Raji (cell line): ENCODE data around the gene ARL4C.

Experiments
- POLR2A ChIP-seq: IDR thresholded peaks from 2 replicates; pipeline ENCODE4 v1.6.1; 2011; ENCODE audit warnings: low read depth, low read length, control low read depth; ENCODE audit not compliant: insufficient read depth

Gene ARL4C, protein sequence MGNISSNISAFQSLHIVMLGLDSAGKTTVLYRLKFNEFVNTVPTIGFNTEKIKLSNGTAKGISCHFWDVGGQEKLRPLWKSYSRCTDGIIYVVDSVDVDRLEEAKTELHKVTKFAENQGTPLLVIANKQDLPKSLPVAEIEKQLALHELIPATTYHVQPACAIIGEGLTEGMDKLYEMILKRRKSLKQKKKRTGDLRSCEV

DNA sequence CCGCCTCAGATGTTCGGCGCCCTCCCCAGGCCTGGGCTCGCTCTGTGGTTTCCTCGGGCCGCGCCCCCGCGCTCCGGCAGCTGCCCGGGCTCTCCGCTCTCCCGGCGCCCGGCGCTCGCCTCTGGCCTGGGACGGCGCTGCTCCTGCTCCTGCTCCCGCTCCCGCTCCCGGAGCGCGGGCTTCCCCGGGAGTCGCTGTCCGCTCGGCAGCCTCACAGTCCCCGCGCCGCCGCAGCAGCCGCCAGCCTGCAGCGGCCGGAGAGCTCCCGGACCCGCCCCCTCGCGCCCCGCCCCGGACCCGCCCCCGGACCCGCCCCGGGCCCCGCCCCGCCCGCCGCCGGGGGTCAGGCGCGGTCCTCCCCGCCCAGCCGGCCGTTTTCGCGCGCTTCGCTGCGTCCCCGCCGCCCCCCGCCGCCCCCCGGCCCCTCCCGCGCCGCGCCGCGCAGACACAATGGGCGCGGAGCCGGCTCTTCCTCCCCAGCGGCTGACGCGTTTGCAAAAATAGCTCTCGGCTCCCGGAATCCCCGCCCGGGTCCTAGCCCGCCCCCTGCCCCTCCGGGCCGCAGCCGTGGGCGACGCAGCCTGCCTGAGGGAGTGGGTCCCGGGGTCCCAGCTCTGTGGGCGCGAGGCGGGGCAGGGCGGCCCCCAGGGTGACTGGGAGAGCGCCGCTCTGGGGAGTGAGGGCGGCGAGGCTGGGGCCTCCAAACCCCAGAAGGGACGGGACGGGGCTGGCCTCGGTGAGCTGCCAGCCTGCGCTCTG, at the start of gene ARL4C:
ARL4C (minus strand) TSS at position 247 of the 759 bp plus-strand sequence. CDS start 495 bp downstream, outside the sequence.
- TF ChIP-seq POLR2A: no peak

DNA sequence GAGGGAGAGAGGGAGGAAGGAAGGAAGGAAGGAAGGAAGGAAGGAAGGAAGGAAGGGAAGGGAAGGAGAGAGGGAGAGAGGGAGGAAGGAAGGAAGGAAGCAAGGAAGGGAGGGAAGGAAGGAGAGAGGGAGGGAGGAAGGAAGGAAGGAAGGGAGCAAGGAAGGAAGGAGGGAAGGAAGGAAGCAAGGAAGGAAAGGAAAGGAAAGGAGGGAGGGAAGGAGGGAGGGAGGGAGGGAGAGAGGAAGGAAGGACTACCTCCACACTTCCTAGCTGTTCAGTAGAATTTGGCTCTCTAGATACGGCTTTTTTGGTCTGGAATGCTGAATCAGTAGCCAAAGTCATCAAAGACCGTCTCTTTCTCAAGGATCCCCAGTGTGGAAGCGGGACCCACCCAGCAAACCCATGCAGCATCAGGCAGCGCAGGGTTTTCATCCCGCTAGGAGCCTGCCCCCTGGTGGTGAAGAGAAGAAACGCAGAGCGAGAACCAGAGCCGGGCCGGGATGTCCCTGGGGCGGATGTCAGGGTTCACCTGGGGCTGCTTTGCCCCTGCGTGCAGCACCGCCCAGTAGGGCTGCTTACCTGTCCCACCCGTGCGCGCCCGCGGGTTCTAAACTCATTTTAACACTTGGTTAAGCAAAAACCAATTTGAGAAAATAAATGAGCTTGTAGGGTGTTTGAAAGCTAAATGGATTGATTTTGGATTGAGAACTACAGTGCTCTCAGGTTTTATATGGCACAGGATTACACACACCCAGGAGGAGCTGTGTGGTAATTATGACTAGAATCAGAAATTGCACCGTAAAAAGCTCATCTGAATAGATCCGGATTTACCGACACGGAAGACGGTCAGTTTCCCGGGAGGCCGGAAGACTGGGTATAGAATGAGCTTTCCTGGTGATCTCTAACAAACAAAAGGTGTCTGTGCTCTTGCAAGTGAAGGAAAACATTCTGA, 48.1 kb upstream of the ARL4C start:
- no peak for TF ChIP-seq POLR2A

DNA sequence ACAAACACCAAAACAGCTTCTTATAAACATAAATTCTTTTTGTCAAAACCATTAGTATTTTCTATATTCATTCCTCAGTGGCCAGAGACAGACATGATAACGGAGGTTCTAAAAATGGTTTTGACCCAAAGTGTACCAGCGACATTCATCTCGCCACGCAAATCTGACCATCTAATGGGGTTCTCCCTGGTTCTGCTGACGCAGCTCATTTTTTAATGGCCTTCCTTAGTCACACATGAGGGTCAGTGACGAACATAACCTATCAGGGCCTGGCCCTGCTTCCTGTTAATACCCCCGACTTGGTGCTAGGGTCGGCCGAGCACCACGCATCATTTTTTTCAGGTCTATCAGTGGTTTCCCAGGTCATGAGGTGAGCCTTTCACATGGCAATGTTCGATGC, 45.9 kb upstream of the ARL4C start:
- no peak for TF ChIP-seq POLR2A

DNA sequence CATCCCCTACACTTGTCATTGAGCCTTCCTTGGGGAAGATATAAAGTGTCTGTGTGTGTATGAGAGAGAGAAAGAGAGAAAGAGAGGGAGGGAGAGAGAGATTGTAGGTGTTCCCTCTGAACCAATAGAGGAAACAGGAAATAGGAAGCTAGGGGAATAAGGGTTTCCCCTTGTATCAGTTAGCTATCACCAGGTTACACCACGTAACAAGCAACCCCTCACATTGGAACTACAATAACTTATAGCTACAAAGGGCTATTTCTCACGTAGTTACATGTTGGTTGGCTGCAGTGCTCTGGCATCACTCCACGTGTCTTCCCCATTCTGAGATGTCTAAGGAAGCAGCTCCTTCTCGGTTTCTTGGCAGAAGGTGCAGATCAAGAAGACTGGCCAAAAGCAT, 41.0 kb upstream of the ARL4C start:
- TF ChIP-seq POLR2A: no peak

DNA sequence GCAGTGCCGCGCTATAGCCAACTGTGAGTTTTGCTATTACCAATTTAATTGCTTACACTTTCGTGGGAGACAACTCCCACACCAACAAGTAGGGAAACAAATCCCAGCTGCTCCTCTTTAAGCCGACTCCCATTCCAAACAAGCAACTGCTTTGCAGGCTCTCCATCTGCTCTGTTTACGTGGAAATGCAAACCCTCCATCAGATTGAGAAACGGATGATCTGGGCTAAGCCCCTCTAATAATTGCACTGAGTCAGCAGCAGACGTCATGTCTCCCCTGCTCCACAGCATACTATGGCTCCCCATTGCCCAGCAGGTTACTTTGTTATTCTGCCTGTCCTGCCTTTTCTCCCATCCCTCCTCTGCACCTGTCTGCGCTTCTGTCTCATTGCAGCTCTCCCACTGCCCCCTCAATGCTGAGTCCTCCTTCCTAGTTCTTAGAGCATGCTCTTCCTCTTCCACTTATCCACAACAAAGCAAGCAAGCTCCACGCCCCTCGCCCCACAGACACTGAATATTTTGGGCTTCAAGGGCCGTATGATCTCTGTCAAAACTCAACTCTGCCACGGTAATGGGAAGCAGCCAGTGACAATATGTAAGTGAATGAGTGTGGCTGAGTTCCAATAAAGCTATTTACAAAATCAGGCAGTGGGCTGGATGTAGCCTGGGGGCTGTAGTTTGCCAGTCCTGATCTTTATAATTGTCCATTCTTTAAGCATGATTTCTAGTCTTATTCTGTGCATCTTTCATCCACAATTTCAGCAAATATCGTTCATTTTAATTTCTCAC, 39.5 kb upstream of the ARL4C start:
- TF ChIP-seq POLR2A: no peak

DNA sequence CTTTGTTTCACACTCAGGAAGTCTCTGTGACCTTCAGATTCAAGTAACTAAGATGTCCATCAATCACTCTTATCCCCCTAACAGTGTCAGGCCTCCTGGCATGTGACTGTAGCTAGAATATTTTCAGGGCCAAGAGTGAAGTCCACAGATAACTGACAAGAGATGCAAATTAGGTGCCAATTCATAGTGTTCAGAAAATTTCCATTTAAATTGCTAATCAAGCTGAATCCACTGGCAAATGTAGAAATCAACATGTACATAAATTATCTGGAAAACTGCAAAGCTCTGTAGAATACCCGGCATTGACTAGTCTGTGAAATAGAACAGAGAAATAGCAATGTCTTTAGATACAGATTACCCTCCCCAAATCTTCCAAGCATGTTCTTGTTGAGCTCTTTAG, 38.6 kb upstream of the ARL4C start:
- TF ChIP-seq POLR2A: no peak

DNA sequence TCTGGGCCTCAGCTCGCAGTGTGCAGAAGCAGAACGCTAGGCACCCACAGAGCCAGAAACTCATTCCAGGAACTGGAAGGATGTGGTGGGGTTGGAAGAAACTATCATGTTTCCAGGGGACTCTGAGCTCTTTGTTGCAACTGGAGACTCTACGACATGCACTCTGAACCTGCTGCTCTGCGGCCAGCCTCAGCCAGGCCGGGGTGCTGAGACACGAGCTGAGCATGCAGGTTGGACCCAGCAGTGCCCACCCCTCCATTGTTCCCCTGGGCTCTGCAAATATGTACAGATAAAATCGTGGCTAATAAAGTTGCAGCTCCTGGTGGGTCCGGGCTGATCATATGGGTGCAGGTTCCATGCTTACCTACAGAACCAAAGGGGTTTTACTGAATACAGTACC, 37.6 kb upstream of the ARL4C start:
- TF ChIP-seq POLR2A: no peak

DNA sequence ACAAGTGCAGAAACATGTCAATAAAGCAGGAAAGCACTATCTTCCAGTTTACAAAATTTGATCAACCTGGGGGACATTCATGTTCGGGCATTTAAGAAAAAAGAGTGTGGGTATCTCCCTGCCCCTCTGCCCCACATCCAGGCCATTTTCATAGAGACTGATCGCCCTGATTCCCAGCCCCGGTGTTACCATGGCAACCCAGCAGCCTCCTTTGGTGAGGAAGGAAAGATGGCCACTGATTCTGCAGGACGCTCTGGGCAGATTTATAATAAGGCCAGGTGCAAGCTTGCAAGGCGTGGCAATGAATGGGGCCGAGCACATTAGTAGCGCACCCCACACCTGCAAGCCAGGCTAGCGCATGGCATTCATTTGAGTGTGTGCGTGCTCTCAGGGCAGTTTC, 36.7 kb upstream of the ARL4C start:
- TF ChIP-seq POLR2A: no peak

DNA sequence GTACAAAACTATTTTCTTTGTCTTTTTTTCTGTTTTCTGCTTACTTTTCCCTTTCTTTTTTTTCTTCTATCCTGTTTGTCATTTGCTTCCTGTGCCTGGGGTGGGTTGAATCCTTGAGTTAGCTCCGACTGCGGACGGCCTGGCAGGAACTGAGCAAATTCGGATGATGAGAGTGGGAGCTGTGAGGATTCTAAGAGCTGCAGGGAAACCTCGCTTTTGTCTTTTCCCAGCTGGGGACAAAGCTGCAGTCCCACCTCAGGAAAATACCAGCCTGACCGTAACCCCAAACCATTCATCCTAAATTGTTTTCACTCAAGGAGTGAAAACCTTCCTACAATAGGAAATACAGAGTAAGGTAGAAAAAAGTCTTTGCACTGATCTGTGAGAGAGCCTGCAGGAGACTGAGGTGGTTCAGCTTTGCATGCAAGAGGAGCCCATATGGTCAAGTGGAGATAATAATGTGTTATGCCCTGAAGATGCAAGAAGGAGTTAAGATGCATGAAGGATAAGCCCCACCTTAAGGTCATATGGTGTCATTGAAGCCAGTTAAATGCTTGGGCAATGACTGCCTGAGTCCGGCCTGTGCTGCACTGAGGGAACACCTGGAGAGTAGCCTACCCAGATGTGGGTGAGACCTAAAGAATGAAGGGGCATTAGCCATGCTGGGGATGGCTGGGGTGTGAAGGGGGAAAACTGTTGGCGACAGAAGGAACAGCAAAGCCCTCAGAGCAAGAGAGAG, 31.7 kb upstream of the ARL4C start:
- no peak for TF ChIP-seq POLR2A

DNA sequence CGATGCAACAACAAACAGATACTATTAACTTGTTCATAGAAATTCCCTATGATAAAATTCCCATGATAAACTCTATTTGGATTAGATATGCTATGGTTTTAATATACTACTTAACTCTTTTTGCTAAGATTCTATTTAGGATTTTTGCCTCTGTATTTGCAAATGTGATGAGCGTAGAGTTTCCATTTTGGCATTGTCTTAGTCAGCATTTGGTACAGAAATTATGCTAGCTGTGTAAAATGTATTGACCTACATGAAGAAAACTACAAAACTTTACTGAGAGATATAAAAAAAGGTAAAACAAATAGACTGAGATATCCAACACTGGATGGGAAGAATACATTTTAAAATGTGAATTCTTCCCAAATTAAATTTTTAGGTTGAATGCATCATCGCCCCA, 29.8 kb upstream of the ARL4C start:
- no peak for TF ChIP-seq POLR2A

DNA sequence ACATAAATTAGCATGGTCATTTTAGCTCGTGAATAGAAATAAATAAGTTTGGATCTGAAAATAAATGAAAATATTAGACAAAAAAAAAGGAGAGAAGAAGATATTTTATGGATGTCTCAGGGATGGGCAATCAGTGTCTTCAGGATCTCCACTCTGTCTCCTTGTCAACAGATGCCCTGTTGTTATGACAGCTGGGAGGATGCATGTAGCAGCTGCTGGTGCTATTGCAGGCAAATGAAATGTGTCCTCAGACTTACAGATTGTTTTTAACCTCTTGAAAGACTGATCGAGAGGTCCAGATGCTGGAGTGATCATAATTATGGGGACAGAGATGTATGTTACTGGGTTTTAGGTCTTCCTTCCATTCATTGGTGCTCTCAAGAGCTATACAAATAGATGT, 24.7 kb upstream of the ARL4C start:
- TF ChIP-seq POLR2A: no peak

DNA sequence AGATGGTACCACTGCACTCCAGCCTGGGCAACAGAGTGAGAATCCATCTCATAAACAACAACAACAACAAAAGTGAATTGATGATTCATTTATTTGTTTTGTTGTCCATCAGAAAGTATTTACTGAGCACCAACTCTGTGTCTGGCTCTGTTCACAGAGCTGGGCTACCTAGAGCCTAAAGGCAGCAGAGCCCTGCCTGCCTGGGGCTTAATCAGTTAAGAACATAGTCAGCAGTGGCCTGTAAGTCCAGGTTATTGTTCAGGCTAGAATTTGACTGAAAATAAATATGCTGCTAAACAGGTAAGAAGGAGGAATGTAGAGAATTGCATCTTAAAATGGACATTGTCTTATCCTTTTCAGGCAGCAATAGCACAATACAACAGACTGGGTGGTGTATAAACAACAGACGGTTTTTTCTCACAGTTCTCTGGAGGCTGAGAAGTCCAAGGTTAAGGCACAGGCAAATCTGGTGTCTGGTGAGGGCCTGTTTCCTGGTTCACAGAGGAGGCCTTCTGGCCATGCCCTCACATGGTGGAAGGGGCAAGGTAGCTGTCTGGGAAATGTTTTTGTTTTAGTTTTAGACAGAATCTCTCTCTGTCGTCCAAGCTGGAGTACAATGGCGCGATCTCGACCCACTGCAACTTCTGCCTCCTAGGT, 22.2 kb upstream of the ARL4C start:
- TF ChIP-seq POLR2A: no peak

DNA sequence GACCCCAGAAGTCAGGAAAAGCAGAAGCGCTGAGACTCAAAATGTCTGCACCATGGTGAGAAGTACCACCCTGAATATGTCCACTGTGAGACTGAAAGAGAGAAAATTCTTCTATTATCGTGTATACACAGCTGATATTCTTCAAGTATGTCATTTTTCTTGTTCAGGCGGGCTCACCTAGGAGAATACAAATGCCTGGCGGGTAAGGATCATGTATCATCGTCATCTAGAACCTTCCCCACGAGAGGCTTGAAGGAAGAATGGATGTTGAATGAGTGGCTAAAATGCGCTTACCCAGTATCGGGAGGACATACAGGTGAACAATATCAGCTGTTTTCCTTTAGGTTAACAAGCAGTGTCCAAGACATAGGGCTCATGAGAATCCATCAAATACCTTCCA, 21.1 kb upstream of the ARL4C start:
- no peak for TF ChIP-seq POLR2A
